ENCODE data around the gene CHN2. TPM values are rescaled to one million over a fixed set of nuclear protein-coding genes. Genes with fewer than 3 reads are reported as not detected.

Gene CHN2
- total RNA-seq, 1 experiment from 2014 or later: 61.2 TPM

DNA sequence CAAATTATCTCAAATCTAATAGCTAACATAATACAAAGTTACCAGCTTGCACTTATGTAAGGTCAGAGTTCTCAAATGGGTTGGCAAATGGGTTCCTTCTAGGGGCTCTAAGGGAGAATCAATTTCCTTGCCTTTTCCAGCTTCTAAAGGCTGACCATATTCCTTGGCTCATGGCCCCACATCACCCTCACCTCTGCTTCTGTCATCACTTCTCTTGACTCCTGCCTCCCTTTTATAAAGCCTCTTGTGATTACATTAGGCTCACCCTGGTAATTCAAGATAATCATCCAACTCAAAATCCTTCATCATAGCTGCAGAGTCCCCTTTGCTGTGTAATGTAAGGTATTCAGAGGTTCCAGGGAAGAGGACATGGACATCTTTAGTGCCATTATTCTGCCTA, 42.1 kb downstream of the CHN2 start:
- CTCF ChIA-PET: no interaction called here
- no peaks in the 10 kb centered on the region for H3K9me3 ChIP-seq (ENCODE audit: low read depth, low read length, poor library complexity, severe bottlenecking)

GRCh38 chr7:29237489-29237888, 42.9 kb downstream of the CHN2 start:
- DNase-seq (ENCODE audit: low spot score): no peak
- no peaks in the 10 kb centered on the region for H3K36me3 ChIP-seq (ENCODE audit: insufficient read depth, low read length, poor library complexity, severe bottlenecking)
- no peak overlapping the region for H3K27ac ChIP-seq (ENCODE audit: low read depth, low read length, poor library complexity, severe bottlenecking)
- no TSS peak for BruUV-seq (replicated peaks)
- H3K4me1 ChIP-seq (ENCODE audit: insufficient read depth, low read length, poor library complexity, severe bottlenecking): peaks cover 2% of the 10 kb centered on the region
- no peak for TF ChIP-seq CTCF (conservative IDR thresholded peaks at IDR 0.05; ENCODE audit: low read depth, low read length)
- no peak for TF ChIP-seq EZH2 (IDR thresholded peaks at IDR 0.05; ENCODE audit: borderline replicate concordance, low read depth, low read length, poor library complexity, severe bottlenecking)
- no peak overlapping the region for H3K4me3 ChIP-seq (ENCODE audit: low read depth, low read length, poor library complexity, severe bottlenecking)
- ChIA-PET CTCF (no interaction called here), POLR2A (ENCODE audit: low non-redundant PET) (interaction anchor here (0.6 kb wide), 1 partner anchor 21 kb away, joined by 3 read pairs; no protein-coding TSS in a partner anchor)
- intact Hi-C loops (cut with micrococcal nuclease; ENCODE audit: unreplicated experiment): no loop called here
- H3K27me3 ChIP-seq (replicated peaks; ENCODE audit: insufficient read depth, low read depth, low read length, poor library complexity): no peaks in the 10 kb centered on the region
- no peaks in the 10 kb centered on the region for H3K9me3 ChIP-seq (ENCODE audit: low read depth, low read length, poor library complexity, severe bottlenecking)

More for the DNA sequence above, 42.1 kb downstream of the CHN2 start:
- H3K36me3 ChIP-seq (ENCODE audit: insufficient read depth, low read length, poor library complexity, severe bottlenecking): no peaks in the 10 kb centered on the region
- DNase-seq (ENCODE audit: low spot score): no peak
- no peak overlapping the region for H3K27ac ChIP-seq (ENCODE audit: low read depth, low read length, poor library complexity, severe bottlenecking)
- peaks cover 10% of the 10 kb centered on the region for H3K4me1 ChIP-seq (ENCODE audit: insufficient read depth, low read length, poor library complexity, severe bottlenecking)
- no peaks in the 10 kb centered on the region for H3K27me3 ChIP-seq (replicated peaks; ENCODE audit: insufficient read depth, low read depth, low read length, poor library complexity)
- no TSS peak for BruUV-seq (replicated peaks)
- H3K4me3 ChIP-seq (ENCODE audit: low read depth, low read length, poor library complexity, severe bottlenecking): no peak overlapping the region
- intact Hi-C loops (cut with micrococcal nuclease; ENCODE audit: unreplicated experiment): no loop called here
- POLR2A ChIA-PET (ENCODE audit: low non-redundant PET): interaction anchor here (0.6 kb wide), 1 partner anchor 22 kb away, joined by 3 read pairs; no protein-coding TSS in a partner anchor
- TF ChIP-seq EZH2 (IDR thresholded peaks at IDR 0.05; ENCODE audit: borderline replicate concordance, low read depth, low read length, poor library complexity, severe bottlenecking) (no peak), CTCF (conservative IDR thresholded peaks at IDR 0.05; ENCODE audit: low read depth, low read length) (no peak)

GRCh38 chr7:29239638-29240037, 45.1 kb downstream of the CHN2 start:
- Histone ChIP-seq H3K4me1 (ENCODE audit: insufficient read depth, low read length, poor library complexity, severe bottlenecking) (no peaks in the 10 kb centered on the region), H3K4me3 (ENCODE audit: low read depth, low read length, poor library complexity, severe bottlenecking) (no peak overlapping the region), H3K9me3 (ENCODE audit: low read depth, low read length, poor library complexity, severe bottlenecking) (no peaks in the 10 kb centered on the region), H3K27ac (ENCODE audit: low read depth, low read length, poor library complexity, severe bottlenecking) (no peak overlapping the region), H3K27me3 (replicated peaks; ENCODE audit: insufficient read depth, low read depth, low read length, poor library complexity) (no peaks in the 10 kb centered on the region), H3K36me3 (ENCODE audit: insufficient read depth, low read length, poor library complexity, severe bottlenecking) (no peaks in the 10 kb centered on the region)
- DNase-seq (ENCODE audit: low spot score): no peak
- peak; percentile 51 for TF ChIP-seq CTCF (conservative IDR thresholded peaks at IDR 0.05; ENCODE audit: low read depth, low read length)
- TF ChIP-seq EZH2 (IDR thresholded peaks at IDR 0.05; ENCODE audit: borderline replicate concordance, low read depth, low read length, poor library complexity, severe bottlenecking): no peak
- no TSS peak for BruUV-seq (replicated peaks)
- CTCF ChIA-PET: no interaction called here
- intact Hi-C loops (cut with micrococcal nuclease; ENCODE audit: unreplicated experiment): no loop called here
- POLR2A ChIA-PET (ENCODE audit: low non-redundant PET): no interaction called here

Measured in A673 (cell line).